Measurements from ENCODE around the gene FTCDNL1.

The FTCDNL1 gene

DNA sequence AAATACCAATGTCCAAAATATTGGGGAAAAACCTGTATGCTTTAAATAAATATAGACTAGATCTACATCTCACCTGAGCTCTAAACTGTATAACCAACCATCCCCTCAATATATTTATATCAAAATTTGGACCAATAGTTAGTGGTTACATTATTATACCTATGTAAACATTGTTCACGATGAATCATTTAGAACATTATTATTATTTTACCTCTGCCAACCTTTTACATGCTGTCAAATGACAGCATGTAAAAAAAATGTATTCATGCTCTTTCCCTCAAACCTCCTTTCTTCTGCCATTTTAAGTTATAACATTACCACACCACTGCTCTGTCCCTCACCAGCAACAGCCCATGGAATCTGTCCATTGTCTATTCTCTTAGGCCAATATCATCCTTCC lies 9.6 kb downstream of the FTCDNL1 start:
- no peak for DNase-seq

DNA sequence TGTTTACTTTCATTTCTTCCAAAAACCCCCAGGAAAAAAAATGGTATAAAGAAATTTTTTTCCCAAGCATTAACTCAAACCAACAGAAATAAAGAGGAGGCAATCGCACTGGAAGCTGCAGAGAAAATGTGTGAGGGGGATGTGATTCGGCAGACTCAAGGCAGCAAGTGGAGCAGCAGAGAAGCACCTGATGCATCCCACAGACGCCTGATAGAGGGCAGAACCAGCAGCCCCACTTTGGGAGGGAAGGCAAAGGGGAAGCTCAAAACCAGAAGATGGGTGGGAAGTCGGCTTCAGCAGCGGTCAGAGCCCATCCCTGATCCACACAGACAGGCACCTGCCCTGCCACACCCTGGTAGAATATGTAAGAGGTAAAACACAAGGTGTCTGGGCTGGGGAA lies 12.6 kb downstream of the FTCDNL1 start:
- no peak for DNase-seq

DNA sequence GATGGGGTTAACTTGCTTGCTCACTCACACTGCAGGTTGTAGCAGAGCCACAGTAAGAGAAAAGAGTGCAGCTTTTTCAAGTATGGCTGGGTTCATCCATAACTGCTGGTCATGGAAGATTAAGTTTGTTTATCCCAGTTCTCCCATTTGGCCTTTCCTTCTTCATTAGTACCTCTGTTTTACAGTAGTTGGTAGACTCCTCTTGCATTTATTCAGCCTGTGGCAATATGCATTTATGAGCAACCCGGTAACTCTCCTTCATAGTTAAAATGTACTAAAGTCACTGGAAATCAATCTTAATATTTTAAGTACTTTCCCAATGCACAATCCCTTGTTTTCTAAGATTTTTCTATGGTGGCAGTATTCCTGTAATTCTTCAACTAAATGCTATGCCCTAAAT lies 14.0 kb downstream of the FTCDNL1 start:
- no peak for DNase-seq

DNA sequence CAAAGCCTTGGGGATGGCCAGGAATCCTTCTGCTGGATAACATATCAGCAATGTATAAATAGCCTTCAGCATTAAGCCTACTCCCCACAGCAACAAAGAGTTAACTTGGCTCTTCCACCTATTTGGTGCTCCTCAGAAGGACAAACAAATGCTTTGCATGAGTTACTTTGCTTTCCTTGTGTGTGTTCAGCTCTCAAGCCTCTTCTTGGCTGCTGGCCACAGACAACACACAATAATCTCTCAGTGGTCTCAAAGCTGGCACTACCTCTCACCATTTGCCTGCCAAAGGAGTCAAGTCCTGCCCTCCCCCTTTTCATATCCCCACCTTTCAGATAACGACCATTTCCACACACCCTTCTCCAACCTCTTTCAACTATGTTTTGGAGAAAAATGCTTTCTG lies 17.5 kb downstream of the FTCDNL1 start:
- DNase-seq: no peak

GRCh38 chr2:199830531-199830930 lies 20.5 kb downstream of the FTCDNL1 start:
- DNase-seq: no peak

GRCh38 chr2:199829628-199830027 lies 21.4 kb downstream of the FTCDNL1 start:
- DNase-seq: no peak

- no peak for DNase-seq
These were observed 31.2 kb downstream of the FTCDNL1 start for GRCh38 chr2:199819746-199820145.

GRCh38 chr2:199818754-199819153 lies 32.2 kb downstream of the FTCDNL1 start:
- DNase-seq: no peak

DNA sequence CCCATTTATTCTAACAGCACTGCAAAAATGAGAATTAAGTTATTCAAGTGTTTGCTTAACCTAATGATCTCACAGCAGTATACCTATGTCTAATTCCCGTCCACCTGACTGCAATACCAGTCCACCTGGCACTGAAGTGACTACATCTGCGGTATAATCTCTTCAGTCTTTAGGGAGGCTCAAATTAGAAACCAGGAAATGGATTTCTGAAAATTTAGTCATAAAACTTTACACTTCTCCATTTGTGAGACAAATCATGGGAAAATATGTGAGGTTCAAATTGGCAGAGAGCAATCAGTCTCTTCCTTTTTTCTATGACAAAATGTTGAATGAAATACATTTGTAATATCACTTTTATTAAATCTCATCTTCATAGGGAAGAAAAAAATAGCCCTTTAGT lies 33.0 kb downstream of the FTCDNL1 start:
- no peak for DNase-seq

- no peak for DNase-seq
These were observed 36.2 kb downstream of the FTCDNL1 start for GRCh38 chr2:199814817-199815211.

- DNase-seq: no peak
These were observed 36.7 kb downstream of the FTCDNL1 start for GRCh38 chr2:199814101-199814816.

DNA sequence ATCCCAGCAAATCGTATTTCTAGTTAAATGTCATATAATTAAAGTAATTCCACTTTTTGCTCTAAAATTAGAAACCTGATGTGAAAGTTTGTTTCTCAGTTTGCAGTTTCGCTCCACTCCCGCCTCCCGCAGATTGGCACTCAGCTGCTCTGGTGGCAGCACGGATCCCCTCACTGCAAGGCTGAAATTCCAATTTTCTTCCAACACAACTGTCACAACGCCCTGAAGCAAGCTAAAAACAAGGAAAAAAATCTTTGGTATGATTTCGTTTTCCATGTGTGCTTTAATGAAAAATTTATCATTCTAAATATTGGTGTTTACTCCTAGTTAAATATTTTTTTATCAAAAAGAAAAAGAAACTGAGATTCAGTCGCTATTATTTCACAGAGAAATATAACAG lies 38.5 kb downstream of the FTCDNL1 start:
- no peak for DNase-seq

- no peak for DNase-seq
These were observed 39.6 kb downstream of the FTCDNL1 start for GRCh38 chr2:199811346-199811745.

DNA sequence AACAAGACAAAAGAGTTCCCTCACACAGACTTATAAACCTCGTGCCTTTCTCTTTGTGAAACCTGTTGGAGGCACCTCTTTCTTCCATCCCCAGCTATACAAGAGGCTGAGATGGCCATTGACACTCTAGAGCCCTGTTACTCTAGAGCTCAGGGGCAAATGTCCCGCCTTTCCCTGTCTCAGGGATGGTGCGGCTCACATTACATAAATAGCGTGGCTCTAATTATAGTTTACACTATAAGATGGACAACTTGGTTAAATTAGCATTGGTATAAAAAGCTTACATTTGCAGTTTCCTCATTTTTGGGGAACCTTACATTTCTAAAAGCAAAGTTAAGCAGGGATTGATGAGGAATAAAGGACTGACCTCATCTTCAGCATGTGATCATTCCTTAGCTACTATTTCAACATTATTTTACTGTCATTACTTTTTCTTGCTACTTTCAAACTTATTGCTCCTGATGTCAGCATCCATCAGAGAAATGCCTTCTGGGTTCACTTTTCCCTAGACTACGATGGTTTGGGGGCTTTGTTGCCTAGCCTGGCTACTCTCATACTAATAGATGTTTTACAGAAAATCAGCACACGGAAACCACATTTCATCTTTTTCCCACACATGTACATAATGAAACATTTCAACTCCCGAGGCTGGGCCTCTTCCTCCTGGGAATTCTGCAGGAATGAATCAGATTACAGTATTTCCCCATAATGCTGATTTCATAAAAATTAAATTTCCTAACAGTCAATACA lies 40.4 kb downstream of the FTCDNL1 start:
- no peak for DNase-seq

DNA sequence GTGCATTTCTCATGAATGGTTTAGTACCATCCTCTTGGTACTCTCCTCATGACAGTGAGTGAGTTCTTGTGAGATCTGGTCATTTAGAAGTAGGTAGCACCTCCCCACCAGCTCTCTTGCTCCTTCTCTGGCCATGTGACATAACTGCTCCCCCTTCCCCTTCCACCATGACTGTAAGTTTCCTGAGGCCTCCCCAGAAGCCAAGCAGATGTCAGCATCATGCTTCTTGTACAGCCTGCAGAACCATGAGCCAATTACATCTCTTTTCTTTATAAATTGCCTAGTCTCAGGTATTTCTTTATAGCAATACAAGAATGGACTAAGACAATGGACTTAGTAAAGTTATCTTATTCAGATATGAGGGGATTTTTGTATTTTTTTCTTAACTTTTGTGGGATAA lies 43.0 kb downstream of the FTCDNL1 start:
- no peak for DNase-seq

- DNase-seq: no peak
These were observed 44.8 kb downstream of the FTCDNL1 start for GRCh38 chr2:199806179-199806578.

DNA sequence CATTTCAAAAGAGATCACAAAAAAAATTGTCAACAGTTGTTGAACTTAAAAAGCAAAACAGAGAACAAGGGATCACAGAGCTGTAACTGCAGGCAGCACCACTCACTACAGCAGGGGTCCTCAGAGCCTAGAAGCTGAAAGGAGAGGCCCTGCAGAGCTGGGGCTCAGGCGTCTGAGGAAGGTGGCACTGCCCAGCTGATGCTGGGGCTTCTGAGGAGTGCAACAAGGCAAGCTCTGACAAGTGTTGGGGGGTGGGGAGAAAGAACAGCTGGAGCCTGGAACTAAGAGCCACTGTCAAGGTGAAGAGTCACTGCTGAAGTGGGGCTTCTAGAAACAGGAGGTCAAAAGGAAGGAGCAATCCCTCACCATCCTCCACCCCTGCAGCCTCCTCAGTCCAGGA lies 46.2 kb downstream of the FTCDNL1 start:
- no peak for DNase-seq

- DNase-seq: no peak
These were observed 52.0 kb downstream of the FTCDNL1 start for GRCh38 chr2:199798831-199799580.

GRCh38 chr2:199797431-199798403 lies 53.3 kb downstream of the FTCDNL1 start:
- DNase-seq: no peak

- no peak for DNase-seq
These were observed 58.6 kb downstream of the FTCDNL1 start for GRCh38 chr2:199792381-199792780.

- DNase-seq: no peak
These were observed 59.7 kb downstream of the FTCDNL1 start for GRCh38 chr2:199791326-199791725.

- DNase-seq: no peak
These were observed 66.5 kb downstream of the FTCDNL1 start for GRCh38 chr2:199784512-199784911.

- DNase-seq: no peak
These were observed 71.4 kb downstream of the FTCDNL1 start for GRCh38 chr2:199779589-199779988.

Measured in stimulated activated CD4-positive, alpha-beta T cell treated with anti-CD3 and anti-CD28 coated beads, Interleukin-4, amount 100 ng/mL, for 4 hours (primary cell).